Right atrium auricular region (tissue), 2 donors: ENCODE measurements around the gene MEP1B. TPM values are rescaled to one million over a fixed set of nuclear protein-coding genes. Genes with fewer than 3 reads are reported as not detected.
"Not testable (repeated sequence)": the region's sequence is repeated elsewhere in the genome, so short reads cannot be mapped to it uniquely, and the experiment has no call there.

Experiments used
- DNase-seq: peaks from one replicate; pipeline ENCODE4 v3.0.0-alpha.2; 2019; ENCODE audit warnings: low spot score
- H3K27ac ChIP-seq, 2 donors: fragments of 200-600 bp; sonication (generic); 1 replicate in 1 of 2; 2 replicates in 1 of 2; pipeline ENCODE4 v1.5.1; 2016 to 2019
- H3K27me3 ChIP-seq, 2 donors: fragments of 200-600 bp; sonication (generic); one replicate each; pipeline versions ENCODE4 v1.5.1 to v1.6.0; 2017 to 2019
- H3K36me3 ChIP-seq: fragments of 200-600 bp; sonication (generic); one replicate; pipeline ENCODE4 v1.5.1; 2016
- H3K4me1 ChIP-seq, 2 donors: fragments of 200-600 bp; sonication (generic); one replicate each; pipeline versions ENCODE4 v1.5.1 to v1.6.0; 2017 to 2019
- H3K4me3 ChIP-seq, 2 donors: fragments of 200-600 bp; sonication (generic); 1 replicate in 1 of 2; 2 replicates in 1 of 2; pipeline ENCODE4 v1.5.1; 2017 to 2019; ENCODE audit warnings: mild to moderate bottlenecking in 1 of 2, moderate library complexity in 1 of 2
- H3K9me3 ChIP-seq, 2 donors: fragments of 200-600 bp; sonication (generic); one replicate each; pipeline ENCODE4 v1.5.1; 2019
- total RNA-seq, 2 donors: library from RNA; depleted of rRNA; stranded (reverse); fragments of >200 nt; gene quantifications; one replicate each; pipeline ENCODE4 v1.1.0, GENCODE V29; 2016
- TF ChIP-seq, protein P1 (sequence below), 2 donors: fragments of 200-600 bp; sonication (generic); IDR thresholded peaks; one replicate each; pipeline ENCODE4 v1.5.1; 2019; ENCODE audit warnings: antibody characterized with exemption in 2 of 2

Gene MEP1B
- total RNA-seq, 2 donors from 2014 or later: not detected

DNA sequence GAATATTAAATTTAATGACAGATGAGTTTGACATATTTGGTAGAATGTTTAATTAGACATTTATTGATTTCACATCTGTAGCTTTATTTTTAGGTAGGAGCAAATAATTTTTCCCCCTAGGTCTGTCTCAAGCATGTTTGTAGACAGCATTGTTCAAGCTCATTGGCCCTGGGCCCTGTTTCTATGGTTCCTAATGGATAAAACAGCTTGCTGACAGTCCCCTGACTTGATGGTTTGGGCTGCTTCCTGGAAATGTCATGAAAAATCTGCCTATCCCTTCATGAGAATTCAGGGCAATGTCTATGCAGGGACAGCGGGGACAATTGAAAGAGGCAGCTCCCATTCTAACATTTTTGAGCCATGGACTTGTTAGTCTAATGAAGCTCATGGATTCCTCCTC is 14.6 kb upstream of the MEP1B start:
- DNase-seq: no peak

DNA sequence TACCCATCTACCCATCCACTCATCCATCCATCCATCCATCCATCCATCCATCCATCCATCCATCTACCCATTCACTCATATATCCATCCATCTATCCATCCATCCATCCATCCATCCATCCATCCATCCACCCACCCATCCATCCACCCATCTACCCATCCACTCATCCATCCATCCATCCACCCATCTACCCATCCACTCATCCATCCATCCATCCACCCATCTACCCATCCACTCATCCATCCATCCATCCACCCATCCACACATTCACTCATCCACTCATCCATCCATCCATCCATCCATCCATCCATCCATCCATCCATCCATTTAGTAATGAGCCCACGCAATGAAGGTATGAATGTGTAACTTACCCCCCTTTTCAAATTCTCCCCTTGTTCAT is 13.1 kb upstream of the MEP1B start:
- H3K27ac ChIP-seq, H3K27me3 ChIP-seq, H3K4me3 ChIP-seq, H3K9me3 ChIP-seq, DNase-seq, H3K36me3 ChIP-seq, H3K4me1 ChIP-seq: not testable (repeated sequence)

More for the DNA sequence above, 14.6 kb upstream of the MEP1B start:
- Histone ChIP-seq H3K4me1 (no peaks in the 10 kb centered on the region), H3K27me3 (no peaks in the 10 kb centered on the region), H3K9me3 (no peaks in the 10 kb centered on the region), H3K27ac (no peak overlapping the region), H3K36me3 (no peaks in the 10 kb centered on the region), H3K4me3 (no peak overlapping the region)
- TF ChIP-seq, protein P1, sequence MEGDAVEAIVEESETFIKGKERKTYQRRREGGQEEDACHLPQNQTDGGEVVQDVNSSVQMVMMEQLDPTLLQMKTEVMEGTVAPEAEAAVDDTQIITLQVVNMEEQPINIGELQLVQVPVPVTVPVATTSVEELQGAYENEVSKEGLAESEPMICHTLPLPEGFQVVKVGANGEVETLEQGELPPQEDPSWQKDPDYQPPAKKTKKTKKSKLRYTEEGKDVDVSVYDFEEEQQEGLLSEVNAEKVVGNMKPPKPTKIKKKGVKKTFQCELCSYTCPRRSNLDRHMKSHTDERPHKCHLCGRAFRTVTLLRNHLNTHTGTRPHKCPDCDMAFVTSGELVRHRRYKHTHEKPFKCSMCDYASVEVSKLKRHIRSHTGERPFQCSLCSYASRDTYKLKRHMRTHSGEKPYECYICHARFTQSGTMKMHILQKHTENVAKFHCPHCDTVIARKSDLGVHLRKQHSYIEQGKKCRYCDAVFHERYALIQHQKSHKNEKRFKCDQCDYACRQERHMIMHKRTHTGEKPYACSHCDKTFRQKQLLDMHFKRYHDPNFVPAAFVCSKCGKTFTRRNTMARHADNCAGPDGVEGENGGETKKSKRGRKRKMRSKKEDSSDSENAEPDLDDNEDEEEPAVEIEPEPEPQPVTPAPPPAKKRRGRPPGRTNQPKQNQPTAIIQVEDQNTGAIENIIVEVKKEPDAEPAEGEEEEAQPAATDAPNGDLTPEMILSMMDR (IDR thresholded peaks at IDR 0.05): no peak

DNA sequence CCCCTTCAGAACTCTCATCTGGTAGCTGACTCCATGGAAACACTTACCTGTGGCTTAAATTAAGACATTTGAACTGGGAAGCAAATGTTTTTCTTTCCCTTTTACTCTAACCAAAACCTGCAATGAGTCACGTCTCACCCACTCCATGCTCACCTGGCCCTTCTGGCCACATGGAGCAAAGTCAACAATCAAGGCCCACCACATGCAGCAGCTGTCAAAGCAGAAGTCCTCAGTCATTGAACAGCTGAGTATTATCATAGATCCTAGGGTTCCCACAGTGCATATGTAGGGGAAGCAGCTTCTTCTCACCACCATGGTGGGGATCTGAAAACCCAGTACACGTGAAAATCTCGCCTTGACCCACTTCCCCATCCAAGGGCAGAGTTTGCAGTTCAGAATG is 12.3 kb upstream of the MEP1B start:
- Histone ChIP-seq H3K27ac (no peak overlapping the region), H3K4me1 (no peaks in the 10 kb centered on the region), H3K36me3 (no peaks in the 10 kb centered on the region), H3K9me3 (no peaks in the 10 kb centered on the region), H3K27me3 (no peaks in the 10 kb centered on the region), H3K4me3 (no peak overlapping the region)
- TF ChIP-seq, protein P1 (IDR thresholded peaks at IDR 0.05): no peak
- no peak for DNase-seq

DNA sequence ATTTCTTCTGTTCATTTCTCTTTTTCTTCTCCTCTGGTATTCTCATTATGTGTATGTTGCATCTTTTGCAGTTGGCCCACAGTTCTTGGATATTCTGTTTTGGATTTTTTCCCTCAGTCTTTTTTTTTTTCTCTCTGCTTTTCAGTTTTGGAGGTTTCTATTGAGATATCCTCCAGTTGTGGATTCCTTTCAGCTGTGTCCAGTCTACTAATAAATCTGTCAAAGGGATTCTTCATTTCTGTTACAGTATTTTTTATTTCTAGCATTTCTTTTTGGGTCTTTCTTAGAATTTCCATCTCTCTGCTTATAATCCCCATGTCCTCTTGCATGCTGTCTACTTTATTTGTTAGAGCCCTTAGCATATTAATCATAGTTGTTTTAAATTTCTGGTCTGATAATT is 6.3 kb upstream of the MEP1B start:
- Histone ChIP-seq H3K4me1 (no peaks in the 10 kb centered on the region), H3K9me3 (peaks cover 0 to 20% of the 10 kb centered on the region in 2 donors), H3K4me3 (no peak overlapping the region), H3K27ac (no peak overlapping the region), H3K36me3 (no peaks in the 10 kb centered on the region), H3K27me3 (no peaks in the 10 kb centered on the region)
- no peak for DNase-seq
- TF ChIP-seq, protein P1 (IDR thresholded peaks at IDR 0.05): no peak

DNA sequence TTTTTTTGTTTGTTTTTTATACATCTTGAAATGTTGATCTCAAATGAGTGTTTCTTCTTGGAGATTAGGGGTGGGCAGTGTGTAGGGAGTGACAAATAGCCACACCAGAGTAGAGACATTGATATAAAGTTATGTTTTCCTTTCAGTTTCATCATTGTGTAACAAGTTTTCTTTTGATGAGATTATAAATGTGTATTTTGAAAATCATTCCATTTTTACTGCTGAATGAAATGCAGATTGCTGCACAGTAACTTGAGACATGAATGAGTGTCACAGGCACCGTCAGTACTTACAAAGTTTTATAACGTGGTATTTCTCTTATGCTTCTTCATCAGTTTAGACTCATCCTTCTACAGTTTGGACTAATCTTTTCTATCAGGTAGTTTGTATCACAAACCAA is 370 bp downstream of the MEP1B start:
- no peak for DNase-seq
- no peaks in the 10 kb centered on the region for H3K27me3 ChIP-seq
- H3K36me3 ChIP-seq: no peaks in the 10 kb centered on the region
- TF ChIP-seq, protein P1 (IDR thresholded peaks at IDR 0.05): no peak
- H3K4me1 ChIP-seq: no peaks in the 10 kb centered on the region
- H3K4me3 ChIP-seq: no peak overlapping the region
- no peaks in the 10 kb centered on the region for H3K9me3 ChIP-seq
- no peak overlapping the region for H3K27ac ChIP-seq

DNA sequence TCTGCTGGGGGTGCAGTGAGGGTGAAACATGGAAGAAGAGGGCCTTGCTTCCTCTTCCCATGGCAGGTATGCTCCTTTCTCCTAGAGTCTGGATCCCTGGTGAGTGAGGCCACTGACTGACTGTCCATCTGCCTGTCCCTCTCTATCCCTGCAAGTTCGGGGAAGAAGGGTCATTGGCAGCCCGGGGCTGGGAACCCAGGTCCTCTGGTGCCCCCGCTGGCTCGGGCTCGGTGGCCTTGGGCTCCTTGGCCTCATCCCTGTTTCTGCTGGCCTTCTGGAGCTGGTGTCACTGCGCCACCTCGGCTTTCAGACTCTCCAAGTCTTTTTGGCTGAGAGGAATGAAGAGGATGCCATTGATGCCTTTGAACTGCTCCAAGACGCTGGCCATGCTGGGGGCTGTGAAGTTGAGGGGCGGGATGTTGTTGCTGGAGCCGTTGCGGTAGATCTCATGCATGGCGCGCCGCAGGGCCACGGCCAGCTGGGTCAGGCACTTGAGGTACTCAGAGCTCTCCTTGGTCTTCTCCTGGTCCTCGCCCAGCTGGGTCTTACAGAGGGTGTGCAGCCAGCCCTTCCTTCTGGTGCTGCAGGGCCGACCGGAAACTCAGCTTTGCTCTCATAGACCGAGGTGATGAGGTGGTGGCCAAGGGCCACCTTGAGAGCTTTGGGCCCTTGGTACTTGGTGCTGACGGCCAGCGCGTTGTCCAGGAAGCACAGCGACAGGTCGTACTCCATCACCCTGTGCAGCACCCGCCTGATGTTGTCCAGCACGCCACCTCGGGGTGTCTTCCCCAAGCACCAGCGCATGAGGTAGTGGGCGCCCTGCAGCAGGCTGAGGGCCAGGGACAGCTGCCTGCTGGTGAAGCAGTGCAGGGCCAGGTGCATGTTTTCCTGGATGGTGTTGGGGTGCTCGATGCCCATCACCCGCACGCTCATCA is 6.3 kb downstream of the MEP1B start:
- Histone ChIP-seq H3K4me1 (no peaks in the 10 kb centered on the region), H3K4me3 (no peak overlapping the region), H3K9me3 (no peaks in the 10 kb centered on the region), H3K36me3 (no peaks in the 10 kb centered on the region), H3K27me3 (no peaks in the 10 kb centered on the region), H3K27ac (no peak overlapping the region)
- TF ChIP-seq, protein P1 (IDR thresholded peaks at IDR 0.05): no peak
- no peak for DNase-seq
